GM12865 (cell line): ENCODE measurements around the gene LEPROT.

ENCODE experiments used
- DNase-seq: peaks from one replicate; pipeline ENCODE4 v3.0.0; 2010; ENCODE audit warnings: low read depth
- H3K4me3 ChIP-seq: 2 replicates; pipeline ENCODE4 v1.5.1; 2011; ENCODE audit warnings: mild to moderate bottlenecking, low read depth, low read length, control low read depth
- TF ChIP-seq, protein P1 (sequence below): IDR thresholded peaks from 2 replicates; pipeline ENCODE4 v1.5.1; 2011; ENCODE audit warnings: low read length, control low read depth, low read depth, inconsistent platforms; ENCODE audit not compliant: insufficient read depth; ENCODE audit errors: missing control alignments

Gene LEPROT

GRCh38 chr1:65471213-65471833, 50.9 kb downstream of the LEPROT start:
- H3K4me3 ChIP-seq = no peak overlapping the region
- no peak for DNase-seq
- TF ChIP-seq, protein P1, sequence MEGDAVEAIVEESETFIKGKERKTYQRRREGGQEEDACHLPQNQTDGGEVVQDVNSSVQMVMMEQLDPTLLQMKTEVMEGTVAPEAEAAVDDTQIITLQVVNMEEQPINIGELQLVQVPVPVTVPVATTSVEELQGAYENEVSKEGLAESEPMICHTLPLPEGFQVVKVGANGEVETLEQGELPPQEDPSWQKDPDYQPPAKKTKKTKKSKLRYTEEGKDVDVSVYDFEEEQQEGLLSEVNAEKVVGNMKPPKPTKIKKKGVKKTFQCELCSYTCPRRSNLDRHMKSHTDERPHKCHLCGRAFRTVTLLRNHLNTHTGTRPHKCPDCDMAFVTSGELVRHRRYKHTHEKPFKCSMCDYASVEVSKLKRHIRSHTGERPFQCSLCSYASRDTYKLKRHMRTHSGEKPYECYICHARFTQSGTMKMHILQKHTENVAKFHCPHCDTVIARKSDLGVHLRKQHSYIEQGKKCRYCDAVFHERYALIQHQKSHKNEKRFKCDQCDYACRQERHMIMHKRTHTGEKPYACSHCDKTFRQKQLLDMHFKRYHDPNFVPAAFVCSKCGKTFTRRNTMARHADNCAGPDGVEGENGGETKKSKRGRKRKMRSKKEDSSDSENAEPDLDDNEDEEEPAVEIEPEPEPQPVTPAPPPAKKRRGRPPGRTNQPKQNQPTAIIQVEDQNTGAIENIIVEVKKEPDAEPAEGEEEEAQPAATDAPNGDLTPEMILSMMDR = no peak

DNA sequence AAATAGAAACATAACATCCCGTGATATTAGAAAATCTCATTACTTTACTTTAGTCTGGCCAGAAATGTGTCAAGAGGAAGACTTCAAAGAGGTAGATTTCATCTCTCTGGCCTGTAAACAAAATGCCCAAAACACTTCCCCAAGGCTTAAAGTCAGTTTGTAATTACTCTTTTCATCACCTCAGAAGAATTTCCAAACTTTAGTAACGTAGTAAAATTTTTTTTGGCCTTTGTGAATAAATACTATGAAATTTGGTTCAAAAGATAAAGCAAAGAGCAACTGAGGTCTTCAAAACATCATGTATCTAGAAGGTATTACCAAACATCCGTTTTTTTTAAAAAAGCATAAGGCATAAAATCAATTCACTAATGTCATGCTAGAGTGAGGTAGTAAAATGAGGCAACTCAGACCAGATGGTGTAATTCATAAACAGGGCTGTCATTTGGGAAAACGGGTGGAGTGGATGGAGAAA, 51.4 kb downstream of the LEPROT start:
- TF ChIP-seq, protein P1 = no peak
- no peak for DNase-seq
- H3K4me3 ChIP-seq = no peak overlapping the region

DNA sequence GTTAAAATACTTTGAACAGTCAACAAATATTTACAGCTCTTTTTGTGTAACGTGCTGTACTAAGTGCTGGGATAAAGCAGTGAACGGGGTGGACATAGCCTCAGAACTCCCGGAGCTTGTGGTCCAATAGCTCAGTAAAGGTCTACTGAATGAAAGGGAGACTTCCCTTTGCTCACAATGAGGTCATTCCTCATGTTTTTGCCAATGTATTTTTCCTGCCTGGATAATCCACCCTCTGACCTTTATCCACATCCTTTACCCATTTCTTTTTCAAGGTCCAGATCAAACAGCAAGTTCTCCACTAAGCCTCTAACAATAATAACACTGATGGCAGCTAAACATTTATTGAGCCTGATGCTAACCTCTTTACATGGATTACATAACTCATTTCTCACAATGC, 55.9 kb downstream of the LEPROT start:
- TF ChIP-seq, protein P1 = no peak
- DNase-seq = no peak
- H3K4me3 ChIP-seq = no peak overlapping the region

DNA sequence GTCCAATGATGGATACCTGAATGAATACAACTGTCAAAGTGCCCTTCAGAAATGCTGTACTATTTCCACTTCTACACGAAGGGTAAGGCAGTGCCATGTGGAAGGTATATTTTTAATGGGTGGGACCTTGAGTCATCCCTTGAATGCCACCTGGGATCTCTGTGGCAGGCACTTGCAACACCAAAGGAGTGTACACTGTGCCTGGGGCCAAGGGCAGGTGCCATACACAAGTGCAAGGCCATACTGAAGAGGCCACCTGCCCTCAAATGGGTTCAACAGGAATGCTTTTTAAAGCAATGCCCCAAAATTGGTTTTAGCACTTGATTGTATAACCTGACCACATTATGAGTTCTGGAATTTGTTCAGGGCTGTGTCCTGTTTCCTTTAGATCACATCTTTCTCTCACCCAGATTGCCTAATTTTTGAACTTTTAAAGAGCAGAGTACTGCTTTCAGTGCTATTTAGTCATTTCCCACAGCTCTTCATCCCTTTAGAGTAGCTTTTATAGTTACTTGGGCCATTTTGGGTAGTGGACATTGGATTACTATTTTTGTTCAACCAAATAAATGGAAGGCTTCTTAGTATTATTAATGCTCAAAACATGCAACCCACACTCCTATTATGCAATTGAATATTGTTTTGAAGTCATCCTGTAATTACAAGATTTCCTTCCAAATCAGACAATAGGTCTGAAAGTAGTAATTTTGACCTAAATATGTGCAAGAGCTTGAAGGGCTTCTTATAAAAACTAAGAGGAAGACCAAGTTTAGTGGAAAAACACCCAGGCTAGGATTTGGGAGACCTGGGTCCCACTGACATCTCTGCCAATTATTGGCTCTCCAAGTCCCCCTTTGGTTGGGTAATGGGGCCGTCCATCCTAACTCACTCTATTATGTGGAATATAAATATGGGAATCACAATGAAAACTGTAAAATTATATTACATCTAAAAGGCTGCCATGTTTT, 57.2 kb downstream of the LEPROT start:
- DNase-seq = no peak
- H3K4me3 ChIP-seq = no peak overlapping the region

DNA sequence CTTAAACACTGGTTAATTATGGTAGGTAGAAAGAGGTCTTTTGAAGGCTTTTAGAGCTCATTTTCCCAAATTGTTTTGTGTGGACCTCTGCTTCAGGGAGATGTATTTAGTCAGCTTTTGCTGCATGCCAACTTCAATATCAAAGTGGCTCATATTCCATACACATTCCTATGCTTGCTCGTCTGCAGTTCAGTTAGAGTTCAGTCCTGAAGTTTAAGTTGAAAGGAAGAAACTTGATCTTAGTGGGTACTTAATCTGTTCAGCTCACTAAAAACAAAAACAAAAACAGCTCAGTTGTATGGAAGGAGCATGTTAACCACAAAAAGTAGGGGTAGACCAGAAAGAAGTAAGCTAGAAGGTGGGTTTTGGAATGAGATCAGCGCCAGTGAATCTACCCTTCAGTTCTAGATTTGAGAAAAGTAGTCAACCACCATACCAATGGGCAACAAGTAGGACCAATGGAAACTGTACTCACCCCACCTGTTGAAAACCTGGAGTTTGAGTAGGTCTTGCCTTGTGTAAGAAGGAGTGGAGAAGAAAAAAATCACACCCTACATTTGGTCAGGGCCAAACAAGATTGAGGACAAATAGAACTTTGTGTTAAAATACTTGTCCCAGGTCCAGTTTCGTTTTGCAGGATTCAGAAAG, 58.0 kb downstream of the LEPROT start:
- DNase-seq = no peak
- TF ChIP-seq, protein P1 = no peak
- no peak overlapping the region for H3K4me3 ChIP-seq

More for the DNA sequence above, 57.2 kb downstream of the LEPROT start:
- TF ChIP-seq, protein P1 = no peak

GRCh38 chr1:65479554-65480204, 59.2 kb downstream of the LEPROT start:
- no peak overlapping the region for H3K4me3 ChIP-seq
- TF ChIP-seq, protein P1 = no peak
- no peak for DNase-seq
